Muscle of arm (tissue), 12 donors: Measurements from ENCODE around the gene MXRA8. TPM values are rescaled to one million over a fixed set of nuclear protein-coding genes. Genes with fewer than 3 reads are reported as not detected.
A peak's percentile ranks its signal among the peaks of the same experiment; 100 is the strongest.

ENCODE experiments used
- DNase-seq: peaks from one replicate; pipeline ENCODE4 v3.0.0-alpha.2; 2013
- polyA plus RNA-seq, 12 donors: library from polyadenylated mRNA; unstranded; fragments of 120-200 nt; gene quantifications; one replicate each; pipeline ENCODE4 v1.2.1, GENCODE V29; 2013; ENCODE audit not compliant: insufficient read length in 12 of 12

Gene MXRA8
- polyA plus RNA-seq, 12 donors: 48.9 to 192 (median 66.7) TPM; not detected in 1

DNA sequence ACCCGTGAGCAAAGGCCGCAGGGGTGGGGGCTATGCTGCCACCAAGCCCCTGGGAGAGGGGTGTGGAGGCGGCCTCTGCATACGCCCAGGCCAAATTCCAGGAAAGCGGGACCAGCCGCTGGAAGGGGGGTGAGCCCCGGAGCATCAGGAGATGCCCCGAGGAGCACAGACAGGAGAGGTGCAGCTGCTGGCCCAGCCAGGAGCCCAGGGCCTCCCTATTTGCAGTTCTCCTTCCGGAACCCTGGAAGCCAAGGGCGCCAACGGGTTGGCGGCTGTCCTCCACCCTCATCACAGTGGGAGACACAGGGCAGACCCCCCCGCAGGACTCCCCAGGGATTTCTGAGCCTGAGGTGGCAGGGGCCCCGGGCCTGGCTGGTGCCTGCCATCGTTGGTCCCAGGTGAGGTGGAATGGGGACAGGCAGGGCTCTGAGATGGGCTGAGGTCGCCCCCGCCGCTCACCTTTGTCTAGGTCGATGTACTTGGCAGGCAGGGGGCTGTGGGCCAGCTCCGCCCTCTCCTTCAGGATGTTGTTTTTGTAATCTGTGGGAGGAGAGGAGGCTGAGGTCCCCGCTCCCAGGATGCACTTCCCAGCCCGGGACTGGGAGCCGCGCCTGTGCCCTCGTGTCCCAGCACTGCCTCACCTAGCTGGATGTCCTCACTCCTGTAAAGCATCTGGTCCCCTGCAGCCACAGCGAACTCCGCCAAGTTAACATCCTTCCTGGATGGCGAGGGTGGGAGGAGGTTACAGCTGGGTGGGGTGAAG, 4.8 kb downstream of the MXRA8 start:
- DNase-seq: no peak

DNA sequence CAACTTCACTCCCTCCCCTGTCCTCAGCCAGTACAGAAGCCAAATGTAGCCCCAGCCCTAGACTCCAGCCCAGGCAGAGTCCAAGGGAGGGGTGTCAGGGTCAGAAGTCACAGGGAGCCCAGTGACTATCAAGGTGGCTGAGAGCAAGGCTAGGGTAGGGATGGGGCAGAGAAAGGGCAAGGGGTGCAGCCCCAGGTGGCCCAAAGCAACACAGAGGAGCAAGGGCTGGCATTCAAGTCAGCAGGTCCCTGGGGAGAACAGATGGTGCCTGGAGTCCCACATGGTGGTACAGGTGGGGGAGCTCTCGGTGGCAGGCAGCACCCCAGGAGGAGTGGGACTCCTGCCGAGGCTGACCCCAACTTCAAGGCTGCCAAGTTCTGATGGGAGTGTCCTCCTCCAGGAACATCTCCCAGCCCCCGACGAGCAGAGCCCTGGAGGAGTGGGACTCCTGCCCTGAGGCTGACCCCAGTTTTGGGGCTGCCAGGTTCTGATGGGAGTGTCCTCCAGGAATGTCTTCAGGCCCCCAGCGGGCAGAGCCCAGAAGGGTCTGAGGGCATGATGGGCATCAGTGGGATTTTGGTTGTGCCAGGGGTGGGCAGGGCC, 5.5 kb downstream of the MXRA8 start:
- no peak for DNase-seq

DNA sequence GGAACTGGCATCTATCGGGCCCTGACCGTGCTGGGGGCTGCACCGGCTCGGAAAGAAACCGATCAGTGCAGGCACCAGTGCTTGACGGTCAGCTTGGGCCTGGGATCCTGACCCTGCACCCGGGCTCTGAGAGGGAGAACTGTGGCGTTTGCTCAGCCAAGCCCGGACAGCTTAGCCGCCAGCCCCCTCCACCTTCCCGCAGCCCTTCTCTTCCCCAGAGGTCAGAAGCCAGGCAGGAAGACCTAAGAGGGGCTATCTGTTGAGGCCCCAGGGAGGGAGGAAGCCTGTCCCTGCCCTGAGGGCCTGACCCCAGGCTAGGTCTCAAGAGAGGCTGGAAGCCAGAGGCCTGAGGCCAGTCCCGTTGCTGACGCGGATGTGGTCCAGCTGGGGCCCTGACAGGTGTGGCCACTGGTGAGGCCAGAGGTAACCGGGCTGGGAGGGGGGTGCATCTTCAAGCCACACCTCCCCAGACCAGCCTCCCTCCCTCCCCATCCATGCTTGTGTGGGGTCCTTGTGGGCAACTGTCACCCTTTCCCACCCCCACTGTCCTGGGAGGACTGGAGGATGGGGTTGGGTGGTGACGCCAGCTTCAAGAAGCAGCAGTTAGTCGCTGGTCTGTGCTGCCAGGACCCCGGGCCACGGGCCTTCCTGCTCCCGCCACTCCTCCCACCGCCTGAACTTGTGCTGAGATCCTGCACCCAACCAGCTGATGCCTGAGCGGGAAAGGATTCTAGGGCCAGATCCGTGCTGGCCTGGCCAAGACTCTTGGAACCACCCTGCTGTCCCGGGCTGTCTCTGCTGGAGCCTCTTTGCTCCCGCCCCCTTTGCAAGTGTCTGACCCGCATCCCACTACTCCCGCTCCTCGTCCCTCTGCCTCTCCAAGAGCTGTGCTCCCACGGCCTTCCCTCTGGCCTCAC, 6.6 kb downstream of the MXRA8 start:
- peak; percentile 69 for DNase-seq

DNA sequence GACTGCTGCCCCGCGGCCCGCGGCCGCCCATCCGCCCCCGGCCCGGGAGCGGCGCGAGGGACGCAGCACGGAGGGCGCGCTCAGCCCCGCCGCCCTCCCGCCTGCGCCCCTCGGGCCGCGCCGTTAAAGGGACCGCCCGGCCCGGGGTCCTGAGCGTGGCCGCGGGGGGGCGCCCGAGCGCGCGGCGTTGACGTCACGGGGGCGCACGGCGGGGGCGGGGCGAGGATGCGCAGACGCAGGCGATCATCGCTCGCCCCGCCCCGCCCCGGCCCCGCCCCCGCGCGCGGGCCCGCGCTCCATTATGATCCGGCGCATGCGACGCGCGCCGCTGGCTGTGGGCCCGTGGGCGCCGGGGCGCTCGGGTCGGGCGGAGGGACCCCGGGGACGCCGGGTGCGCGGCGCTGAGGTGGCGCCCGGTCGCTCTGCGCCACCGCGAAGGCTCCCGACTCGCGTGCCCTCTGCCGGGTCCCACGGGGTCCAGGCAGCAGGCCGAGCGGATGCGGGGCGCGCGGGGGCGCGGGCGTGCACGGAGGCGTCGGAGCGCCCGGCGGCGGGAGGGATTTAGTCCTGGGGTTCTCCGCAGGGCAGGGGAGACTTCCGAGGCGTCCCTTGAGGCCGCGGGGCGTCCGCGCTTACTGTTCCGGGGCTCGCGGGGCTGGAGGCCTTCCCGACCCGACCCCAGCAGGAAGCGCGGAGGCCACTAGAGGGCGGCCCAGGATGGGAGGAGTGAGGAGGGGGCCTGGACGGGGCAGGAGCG, 8.9 kb downstream of the MXRA8 start, which contains the start of gene DVL1:
DVL1 (minus strand) TSS at position 163 of the 757 bp plus-strand sequence. CDS start 353 bp downstream, outside the sequence.
- DNase-seq: peak; percentile 61

DNA sequence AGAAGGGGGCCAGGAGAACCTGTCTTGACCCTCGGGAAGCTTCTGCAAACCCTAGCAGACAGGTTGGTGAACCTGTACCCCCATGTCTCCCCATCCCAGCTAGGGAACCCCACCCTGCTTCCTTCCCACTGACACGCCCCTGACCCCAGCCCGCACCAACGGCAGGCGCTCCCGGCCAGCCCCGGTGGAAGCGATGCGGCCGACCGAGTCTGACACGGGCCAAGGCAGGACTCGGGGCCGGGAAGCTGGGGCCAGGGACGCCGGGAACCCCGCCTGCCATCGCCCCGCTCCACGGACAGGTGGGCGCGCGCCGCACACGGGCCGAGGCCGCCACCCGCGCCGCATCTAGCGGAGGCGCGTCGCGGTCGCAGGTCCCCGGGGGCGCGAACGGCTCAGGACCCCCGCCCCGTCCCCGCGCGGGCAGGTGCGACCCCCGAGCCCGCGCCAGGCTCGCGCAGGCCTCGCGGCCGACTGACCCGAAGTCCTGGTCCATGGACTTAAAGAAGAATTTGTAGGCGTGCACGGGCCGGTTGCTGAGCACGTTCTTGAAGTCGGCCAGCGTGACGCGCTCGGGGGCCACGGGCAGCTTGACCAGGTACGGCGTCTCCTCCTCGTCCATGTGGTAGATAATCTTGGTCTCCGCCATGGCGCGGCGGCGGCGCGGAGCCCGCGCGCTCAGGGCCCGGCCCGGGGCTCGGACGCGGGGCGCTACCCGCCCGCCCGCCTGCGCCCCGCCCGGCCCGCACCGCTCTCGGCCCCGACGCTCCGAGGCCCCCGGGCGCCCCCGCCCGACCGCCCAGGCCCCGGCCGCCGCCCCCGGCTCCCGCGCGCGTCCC, 9.7 kb downstream of the MXRA8 start:
- no peak for DNase-seq

DNA sequence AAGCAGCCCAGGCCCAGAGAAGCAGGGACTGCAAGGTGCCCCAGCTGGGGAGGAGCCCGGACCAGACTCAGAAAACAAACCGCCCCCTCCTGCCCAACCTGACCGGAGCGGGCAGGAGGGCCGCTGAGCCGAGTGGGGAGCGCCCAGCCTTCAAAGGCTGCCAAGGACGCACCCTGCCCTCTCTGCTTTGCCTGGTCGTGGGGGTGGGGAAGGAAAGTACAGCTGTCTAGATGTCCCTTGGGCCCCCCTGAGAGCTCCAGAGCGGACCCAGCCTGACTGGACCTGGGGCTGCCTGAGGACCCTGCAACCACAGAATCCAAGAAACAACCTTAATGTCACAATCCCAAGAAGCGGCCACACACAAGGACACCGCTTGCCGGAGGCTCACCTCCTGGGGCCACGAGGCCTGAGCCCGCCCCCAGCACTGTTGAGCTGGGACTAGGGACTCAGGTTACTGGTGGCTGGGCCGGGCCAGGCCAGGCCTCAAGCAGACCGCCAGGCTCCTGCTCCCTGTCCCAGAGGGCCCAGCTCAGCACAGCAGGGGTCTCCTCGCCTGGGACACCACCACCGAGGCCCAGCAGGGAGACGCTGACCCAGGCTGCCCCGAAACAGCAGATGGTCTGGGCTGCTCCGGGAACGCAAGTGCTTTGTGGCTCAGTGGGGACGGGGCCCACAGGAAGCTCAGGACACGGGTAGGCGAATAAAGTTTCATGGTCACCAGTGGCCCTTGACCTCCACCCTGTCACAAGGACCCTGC, 10.5 kb downstream of the MXRA8 start:
- DNase-seq: no peak

DNA sequence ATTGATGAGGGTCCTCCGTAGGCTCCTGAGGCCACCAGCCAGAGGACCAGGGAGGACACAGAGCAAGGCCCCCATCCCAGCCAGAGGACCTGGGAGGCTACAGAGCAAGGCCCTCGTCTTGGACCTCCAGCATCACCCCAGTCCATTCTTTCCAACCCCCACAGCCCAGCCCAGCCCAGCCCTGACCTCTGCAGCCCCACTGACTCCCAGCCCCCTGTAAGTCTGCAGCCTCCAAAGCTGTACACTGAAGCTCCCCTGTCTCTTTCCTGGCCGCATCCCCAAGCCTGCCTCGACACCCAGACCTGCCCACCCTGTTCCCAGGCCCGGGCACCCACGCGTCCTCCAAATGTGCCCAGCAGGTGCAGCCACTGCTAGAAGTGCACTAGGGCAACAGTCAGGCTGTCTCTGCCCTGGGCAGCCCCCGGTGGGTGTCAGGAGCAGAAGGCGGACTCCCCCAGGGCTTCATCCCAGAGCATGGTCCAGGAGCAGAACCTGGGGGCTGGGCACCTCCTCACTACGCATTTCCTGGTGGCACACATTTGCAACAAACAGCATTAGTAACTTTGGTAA, 11.2 kb downstream of the MXRA8 start:
- no peak for DNase-seq

DNA sequence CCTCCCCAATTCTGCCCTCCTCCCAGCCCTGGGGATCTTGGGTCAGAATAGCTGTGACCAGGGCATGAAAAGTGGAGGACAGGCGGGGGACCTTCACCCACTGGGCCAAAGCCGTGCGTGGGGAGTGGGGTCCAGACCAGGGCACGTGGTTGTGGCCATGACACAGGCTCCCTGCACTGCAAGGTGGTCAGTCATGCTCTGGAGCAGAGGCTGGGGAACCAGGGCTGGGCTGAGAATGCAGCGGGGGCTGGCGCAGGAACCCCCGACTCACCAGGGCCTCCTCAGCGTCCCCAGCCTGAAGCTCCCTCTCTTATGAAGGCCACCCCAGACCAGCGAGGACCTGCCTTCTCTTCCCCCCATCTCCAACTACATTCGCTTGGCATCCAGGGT, 11.9 kb downstream of the MXRA8 start:
- DNase-seq: no peak

DNA sequence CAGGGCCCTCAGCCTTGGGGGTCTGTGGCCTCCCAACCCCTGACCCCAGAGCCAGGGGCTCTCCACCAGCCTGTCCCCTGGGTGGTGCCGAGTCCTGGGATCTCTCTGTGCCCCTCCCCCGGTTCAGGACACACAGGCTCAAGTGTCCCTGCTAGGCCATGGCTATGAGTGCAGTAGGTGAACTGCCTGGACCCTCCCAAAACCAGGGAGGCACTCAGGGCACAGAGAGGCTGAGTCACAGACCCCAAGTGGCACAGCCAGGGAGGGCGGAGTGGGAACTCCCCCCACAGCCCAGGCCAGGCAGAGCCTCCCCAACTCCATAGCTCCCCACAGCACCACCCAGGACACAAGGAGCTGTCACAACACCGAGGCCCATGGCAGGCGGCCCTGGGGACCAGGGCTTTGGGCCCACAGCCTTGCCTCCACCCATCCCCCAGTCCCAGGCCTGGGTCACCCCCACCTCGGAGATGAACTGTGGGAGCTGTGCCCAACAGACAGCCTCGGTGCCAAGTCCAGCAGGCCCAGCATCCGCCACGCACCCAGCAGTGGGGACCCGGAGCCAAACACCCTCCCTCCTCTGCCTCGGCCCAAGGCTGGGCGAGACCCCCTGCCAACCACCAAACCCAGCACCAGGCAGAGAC, 12.4 kb downstream of the MXRA8 start:
- DNase-seq: no peak

DNA sequence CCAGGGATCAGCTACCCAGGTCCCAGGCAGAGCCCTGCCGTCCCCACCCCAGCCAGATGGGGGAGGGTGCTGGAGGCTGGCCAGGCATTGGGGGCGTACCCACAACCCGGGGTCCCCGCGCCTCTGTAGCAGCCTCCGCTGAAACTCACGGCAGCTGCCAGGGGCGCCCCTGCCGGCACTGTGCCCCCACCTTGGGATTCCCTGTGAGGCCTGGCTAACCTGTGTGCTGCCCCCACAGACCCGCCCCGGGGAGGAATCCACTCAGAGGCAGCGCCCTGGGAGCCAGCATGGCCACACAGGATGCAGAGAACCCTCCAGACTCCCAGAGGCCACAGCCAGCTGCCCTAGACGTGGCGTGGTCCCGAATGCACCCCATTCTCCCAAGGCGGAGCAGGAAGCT, 13.0 kb downstream of the MXRA8 start:
- DNase-seq: no peak

DNA sequence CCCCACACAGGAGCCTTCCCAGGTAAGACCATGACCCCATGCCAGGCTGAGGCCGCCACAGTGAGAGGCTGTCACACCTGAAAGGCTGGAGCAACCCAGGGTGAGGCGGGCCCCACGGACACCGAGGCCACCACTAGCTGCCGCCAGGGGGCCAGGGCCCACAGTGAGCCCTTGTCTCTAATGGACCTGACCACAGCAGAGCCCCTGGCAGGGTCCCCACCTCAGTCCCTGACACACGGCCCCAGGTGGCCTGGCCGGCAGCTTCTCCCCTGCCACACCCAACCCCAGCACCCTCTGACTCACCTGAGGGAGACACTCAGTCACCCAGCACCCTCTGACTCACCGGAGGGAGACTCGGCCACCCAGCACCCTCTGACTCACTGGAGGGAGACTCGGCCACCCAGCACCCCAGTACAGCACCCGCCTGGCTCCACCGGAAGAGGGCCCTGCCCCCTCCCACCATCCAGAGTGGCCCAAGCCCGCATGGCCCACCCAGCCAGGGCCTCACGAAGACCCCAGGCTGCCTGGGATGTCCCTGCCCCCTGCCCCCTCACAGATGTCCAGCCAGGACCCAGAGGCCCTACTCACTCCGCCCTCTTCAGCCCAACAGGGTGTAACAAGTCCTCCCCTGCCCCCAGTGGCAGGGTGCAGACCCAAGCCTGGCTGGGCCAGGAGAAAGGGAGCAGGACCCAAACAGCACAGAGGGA, 13.5 kb downstream of the MXRA8 start:
- DNase-seq: no peak

DNA sequence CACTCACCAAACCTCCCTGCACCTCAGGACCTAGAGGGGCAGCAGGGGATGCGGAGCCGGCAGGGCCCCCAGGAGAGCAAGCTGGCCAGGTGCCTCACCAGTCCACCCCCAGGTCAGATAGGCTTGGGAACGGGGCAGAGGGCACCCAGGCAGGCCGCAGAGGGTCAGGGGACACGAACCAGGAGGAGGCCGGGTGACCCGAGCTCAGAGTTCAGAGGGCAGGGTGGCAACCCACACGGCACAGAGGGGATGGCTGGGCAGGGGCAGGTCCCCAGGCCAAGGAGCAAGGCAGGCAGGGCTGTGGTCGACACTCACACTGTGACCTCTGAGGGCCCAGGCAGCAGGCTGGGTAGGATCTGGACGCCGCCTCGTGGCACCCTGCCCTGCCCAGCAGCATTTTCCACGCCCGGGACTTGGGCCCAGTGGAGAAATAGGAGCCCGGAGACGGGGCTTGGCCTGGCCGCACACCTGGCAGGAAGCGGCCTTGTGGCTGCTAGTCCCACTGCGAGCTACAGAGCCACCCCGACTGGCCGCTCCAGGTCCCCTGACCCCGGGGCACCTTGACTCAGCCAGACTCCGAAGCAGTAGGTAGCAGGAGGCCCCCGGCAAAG, 14.4 kb downstream of the MXRA8 start:
- DNase-seq: no peak

DNA sequence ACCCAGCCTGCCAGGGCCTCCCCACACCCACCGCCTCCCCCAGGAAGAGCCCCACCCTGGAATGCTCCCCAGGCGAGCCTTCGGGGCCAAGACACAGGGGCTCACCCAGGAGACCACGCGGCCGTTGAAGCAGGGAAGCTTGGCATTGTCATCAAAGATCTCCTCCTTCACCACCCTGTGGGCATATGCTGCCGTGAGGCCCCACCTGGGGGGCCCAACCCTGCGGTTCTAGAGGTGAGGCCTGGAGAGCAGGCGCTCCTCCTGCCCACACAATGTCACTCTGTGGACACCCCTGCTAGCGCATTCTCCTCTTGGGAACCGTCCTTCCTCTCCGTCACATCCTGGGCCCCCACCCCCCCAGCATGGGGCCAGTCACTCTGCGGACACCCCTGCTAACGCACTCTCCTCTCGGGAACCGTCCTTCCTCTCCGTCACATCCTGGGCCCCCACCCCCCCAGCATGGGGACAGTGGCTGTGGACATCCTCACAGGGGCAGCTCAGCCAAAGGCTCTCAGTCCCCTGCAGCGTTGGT, 15.7 kb downstream of the MXRA8 start:
- no peak for DNase-seq

DNA sequence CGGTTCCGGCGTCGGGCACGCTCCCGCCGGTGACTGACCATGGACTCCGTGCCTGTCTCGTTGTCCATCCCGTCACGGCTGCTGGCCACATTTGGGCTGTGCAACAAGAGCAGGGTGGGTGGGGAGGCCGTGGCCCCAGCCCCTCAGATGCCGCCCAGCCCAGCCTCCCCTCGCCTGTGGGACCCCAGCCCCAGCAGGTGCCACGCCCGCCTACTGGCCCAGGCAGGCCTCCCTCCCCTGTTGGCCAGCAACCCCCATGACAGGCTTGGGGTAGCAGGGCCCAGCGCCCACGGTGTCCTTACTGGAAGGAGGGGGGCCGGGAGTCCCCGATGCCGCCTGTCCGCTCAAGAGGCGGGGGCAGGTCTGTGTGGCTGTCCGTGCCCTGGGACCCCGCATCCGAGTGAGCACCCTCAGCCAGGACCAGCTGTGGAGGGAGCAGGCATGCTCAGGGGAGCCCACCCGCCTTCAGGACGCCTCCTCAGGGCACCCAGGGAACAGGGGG, 16.2 kb downstream of the MXRA8 start:
- DNase-seq: no peak

DNA sequence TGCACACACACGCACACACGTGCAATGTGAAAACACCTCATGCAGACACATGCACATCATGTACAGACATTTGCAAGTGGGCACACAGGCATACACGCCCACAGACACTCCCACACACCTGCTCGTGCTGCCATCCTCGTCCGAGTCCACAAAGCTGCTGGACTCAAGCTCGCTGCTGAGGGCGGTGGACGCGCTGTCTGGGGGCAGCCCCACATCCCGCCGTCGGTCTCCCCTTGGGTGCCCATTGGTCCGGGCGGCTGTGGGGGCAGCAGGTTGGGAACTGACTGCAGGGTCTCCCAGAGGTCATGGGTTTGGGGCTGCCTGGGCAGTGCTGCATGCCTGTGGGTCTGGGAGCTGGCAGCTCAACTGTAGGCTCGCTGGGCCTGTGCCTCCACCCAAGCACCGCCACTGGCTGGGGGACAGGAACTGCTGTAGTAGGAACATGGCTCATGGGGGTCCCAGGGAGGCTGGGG, 16.8 kb downstream of the MXRA8 start:
- DNase-seq: no peak

DNA sequence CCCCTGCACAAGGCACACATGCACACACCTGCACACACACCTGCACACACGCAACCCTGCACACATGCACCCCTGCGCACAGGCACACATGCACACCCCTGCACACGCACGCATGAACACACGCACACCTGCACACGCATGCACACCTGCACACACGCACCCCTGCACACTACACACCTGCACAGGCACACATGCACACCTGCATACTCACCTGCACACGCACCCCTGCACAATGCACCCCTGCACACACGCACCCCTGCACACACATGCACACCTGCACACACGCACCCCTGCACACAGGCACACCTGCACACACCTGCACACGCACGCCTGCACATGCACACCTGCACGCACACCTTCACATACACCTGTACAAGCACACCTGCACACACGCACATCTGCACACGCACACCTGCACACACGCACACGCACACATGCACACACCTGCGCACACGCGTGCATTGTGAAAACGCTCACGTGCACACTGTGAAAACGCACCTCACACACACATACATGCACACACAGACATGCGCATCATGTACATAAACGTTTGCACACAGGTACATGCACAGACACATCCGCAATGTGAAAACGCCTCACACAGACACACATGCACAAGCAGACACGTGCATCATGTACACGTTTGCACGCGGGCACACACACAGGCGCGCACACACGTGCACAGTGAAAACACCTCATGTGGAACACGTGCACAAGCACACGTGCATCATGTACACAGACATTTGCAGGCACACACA, 17.4 kb downstream of the MXRA8 start:
- DNase-seq: no peak

DNA sequence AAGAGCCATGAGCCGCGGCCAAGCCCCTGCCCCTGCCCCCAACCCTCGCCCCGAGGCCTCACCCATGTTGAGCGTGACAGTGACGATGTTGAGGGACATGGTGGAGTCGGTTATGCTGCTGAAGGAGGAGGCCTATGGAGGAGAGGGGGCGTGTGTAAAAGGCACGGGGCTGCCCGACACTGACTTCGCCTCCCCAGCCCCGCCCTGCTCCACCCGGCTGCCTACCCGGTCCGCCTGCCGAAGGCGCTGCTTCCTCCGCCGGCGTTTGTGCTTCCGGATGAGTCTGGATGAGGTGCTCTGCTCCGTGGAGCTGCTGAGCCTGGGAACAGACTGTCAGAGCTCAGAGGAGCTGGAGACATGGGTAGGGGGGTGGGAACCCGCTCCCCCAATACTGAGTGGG, 18.2 kb downstream of the MXRA8 start:
- no peak for DNase-seq
